HG03571 (cell line): ENCODE measurements around the gene DAPK1.
"Not testable (repeated sequence)": the region's sequence is repeated elsewhere in the genome, so short reads cannot be mapped to it uniquely, and the experiment has no call there.

Experiments
- ATAC-seq: cut with Tn5 transposase; IDR thresholded peaks from one replicate; pipeline ENCODE4 v1.9.1; 2021; ENCODE audit not compliant: unreplicated experiment

DAPK1 gene

GRCh38 chr9:87540444-87541105, 42.9 kb downstream of the DAPK1 start:
- ATAC-seq = no peak

- no peak for ATAC-seq
Measured at GRCh38 chr9:87541663-87542062, 44.0 kb downstream of the DAPK1 start.

GRCh38 chr9:87542141-87542540, 44.5 kb downstream of the DAPK1 start:
- no peak for ATAC-seq

GRCh38 chr9:87543251-87543650, 45.6 kb downstream of the DAPK1 start:
- no peak for ATAC-seq

GRCh38 chr9:87545858-87546257, 48.2 kb downstream of the DAPK1 start:
- ATAC-seq = no peak

- ATAC-seq = no peak
Measured at GRCh38 chr9:87546704-87547103, 49.0 kb downstream of the DAPK1 start.

GRCh38 chr9:87547671-87548081, 50.0 kb downstream of the DAPK1 start:
- ATAC-seq = no peak

GRCh38 chr9:87548159-87548558, 50.5 kb downstream of the DAPK1 start:
- no peak for ATAC-seq

GRCh38 chr9:87549088-87549487, 51.4 kb downstream of the DAPK1 start:
- not testable (repeated sequence) for ATAC-seq

GRCh38 chr9:87549791-87550190, 52.1 kb downstream of the DAPK1 start:
- ATAC-seq = no peak

GRCh38 chr9:87550253-87550954, 52.7 kb downstream of the DAPK1 start:
- ATAC-seq = no peak

GRCh38 chr9:87551772-87552217, 54.1 kb downstream of the DAPK1 start:
- no peak for ATAC-seq

- no peak for ATAC-seq
Measured at GRCh38 chr9:87554171-87554910, 56.7 kb downstream of the DAPK1 start.

GRCh38 chr9:87554976-87555375, 57.3 kb downstream of the DAPK1 start:
- ATAC-seq = no peak

- ATAC-seq = no peak
Measured at GRCh38 chr9:87556039-87556438, 58.4 kb downstream of the DAPK1 start.

GRCh38 chr9:87556821-87557220, 59.2 kb downstream of the DAPK1 start:
- no peak for ATAC-seq

- no peak for ATAC-seq
Measured at GRCh38 chr9:87557996-87558395, 60.3 kb downstream of the DAPK1 start.

GRCh38 chr9:87558606-87559190, 61.0 kb downstream of the DAPK1 start:
- ATAC-seq = no peak

- no peak for ATAC-seq
Measured at GRCh38 chr9:87562062-87562461, 64.4 kb downstream of the DAPK1 start.

- ATAC-seq = no peak
Measured at GRCh38 chr9:87562530-87563170, 65.0 kb downstream of the DAPK1 start.

GRCh38 chr9:87564111-87564510, 66.4 kb downstream of the DAPK1 start:
- ATAC-seq = no peak
